ENCODE results near the gene HIGD1A. TPM values are rescaled to one million over a fixed set of nuclear protein-coding genes. Genes with fewer than 3 reads are reported as not detected.

The HIGD1A gene
- polyA plus RNA-seq, 1 donor: 71.7 TPM

DNA sequence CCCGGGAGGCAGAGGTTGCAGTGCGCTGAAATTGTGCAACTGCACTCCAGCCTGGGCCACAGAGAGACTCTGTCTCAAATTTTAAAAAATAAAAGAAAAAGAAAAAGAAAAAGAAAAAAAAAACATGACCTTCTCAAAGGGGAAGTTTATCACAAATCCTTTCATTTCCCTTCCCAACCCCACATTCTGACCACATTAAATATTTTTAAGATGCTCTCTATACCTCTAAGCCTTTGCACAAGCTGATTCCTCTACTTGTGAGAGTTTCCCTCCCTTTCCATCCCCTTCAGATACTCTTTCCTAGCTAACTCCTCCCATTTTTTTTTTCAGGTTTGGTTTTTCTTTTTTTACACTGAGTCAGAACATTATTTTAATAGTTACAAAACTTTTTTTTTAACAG lies 4.0 kb downstream of the HIGD1A start:
- DNase-seq (ENCODE audit: low read depth): no peak

DNA sequence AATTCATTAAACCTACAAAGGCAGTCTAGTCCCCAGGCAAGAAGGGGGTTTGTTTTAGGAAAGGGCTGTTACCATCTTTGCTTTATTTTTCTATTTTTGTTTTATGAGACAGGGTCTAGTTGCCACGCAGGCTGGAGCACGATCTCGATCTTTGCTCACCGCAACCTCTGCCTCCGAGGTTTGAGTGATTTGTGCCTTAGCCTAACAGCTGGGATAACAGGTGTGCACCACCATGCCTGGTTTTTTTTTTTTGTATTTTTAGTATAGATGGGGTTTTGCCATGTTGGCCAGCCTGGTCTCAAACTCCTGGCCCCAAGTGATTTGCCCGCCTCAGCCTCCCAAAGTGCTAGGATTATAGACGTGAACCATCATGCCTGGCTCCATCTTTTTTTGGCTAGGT lies 4.9 kb downstream of the HIGD1A start:
- no peak for DNase-seq (ENCODE audit: low read depth)

DNA sequence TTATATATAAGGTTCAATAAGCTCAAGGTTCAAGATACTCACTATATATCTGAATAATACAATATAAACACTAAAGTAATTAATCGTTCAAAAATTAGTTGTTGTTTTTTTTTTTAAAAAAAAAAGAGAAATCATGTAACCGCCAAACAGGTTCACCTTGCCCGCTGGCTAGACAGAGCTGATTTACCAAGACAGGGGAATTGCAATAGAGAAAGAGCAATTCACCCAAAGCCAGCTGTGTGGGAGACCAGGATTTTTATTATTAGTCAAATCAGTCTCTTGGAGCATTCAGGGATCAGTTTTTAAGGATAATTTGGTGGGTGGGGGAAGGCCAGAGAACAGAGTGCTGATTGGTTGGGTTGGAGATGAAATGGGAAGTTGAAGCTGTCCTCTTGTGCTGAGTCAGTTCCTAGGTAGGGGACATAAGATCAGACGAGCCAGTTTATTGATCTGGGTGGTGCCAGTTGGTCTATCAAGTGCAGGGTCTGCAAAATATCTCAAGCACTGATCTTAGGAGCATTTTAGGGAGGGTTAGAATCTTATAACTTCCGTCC lies 7.9 kb downstream of the HIGD1A start:
- no peak for DNase-seq (ENCODE audit: low read depth)

GRCh38 chr3:42795621-42796181 lies 8.6 kb downstream of the HIGD1A start:
- DNase-seq (ENCODE audit: low read depth): no peak

- no peak for DNase-seq (ENCODE audit: low read depth)
These were observed 13.5 kb downstream of the HIGD1A start for GRCh38 chr3:42790714-42791229.

- DNase-seq (ENCODE audit: low read depth): no peak
These were observed 17.7 kb downstream of the HIGD1A start for GRCh38 chr3:42786631-42787030.

DNA sequence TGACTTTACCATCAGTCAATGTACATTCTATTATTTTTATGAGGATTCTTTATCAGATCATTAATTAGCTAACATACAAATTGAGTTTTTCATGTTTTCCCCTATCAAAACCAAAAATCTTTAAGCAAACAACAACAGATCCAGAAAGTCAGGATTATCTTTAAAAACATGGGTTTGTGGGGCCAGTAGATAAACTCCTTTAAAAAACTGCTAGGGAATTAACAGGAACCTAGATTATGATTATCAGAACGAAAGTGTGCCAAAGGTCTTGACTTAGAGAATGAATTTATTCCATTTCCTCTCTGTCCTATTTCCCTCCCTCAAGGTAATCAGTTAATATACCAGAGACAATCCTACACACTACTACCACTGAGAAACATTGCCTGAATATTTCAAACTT lies 18.1 kb downstream of the HIGD1A start:
- no peak for DNase-seq (ENCODE audit: low read depth)

DNA sequence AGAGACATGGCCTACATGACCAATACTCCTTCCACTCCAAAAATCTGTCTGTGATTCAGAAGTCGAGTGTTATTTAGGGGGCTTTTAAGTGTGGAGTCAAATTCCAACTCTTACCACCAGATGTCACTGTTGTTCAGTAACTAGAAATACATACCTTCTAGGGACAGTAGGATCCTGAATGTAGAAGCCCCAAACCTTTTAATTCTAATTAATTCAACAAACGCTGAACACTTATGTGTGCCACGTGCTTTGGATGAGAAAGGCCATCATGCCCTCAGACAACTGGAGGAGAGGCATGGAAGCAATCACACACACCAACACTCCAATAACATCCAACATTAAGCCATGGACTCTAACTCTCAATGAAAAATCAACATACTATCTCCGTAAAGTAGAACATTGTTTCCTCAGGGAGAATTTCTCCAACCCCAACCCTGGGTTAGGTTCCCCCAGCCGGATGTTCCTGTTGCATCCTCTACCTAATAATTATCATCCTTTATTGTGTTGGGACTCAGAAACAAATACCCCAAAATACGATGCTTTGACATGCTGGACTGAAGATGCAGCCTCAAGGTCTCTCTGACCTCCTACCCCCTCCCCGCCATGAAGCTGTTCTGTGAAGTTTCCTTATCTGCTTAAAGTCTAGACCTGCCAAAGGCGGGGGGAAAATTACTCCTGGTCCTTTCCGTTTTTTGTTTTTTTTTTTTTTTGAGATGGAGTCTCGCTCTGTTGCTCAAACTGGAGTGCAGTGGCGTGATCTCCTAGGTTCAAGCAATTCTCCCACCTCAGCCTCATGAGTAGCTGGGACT lies 23.2 kb downstream of the HIGD1A start:
- DNase-seq (ENCODE audit: low read depth): peak; percentile 59

GRCh38 chr3:42780398-42780797 lies 23.9 kb downstream of the HIGD1A start:
- no peak for DNase-seq (ENCODE audit: low read depth)

DNA sequence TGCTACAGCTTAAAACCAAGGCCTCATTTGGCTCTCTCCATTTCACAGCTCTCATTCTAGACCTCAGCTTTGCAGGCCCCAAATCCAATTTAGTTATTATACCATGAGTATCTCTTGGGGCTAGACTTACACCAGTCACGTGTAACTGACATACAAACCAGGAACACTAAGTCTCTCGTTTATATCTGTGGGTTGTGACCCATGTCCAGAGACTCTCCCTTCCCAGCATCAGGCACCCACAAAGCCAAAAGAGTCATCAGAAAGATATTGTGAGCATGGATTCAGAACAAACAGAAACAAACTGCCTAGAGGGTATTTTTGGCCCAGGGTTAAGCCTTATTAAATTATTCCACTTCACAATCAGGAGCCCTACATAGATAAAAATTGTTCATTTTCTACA lies 25.6 kb downstream of the HIGD1A start:
- DNase-seq (ENCODE audit: low read depth): no peak

DNA sequence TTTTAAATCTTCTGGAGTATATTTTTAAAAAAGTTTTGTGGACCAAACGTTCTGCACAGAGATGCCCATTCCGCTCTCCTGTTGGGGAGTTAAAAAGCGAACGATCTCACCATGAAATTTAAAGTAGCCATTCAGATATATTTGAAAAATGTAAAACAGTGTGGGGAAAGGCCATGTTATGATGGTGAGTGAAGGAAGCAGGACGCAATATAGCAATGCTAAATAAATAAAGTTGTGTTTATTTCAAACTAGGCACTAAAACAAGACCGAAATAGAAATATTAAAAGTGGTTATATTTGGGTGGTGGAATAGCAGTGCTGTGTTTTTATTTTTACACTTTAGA lies 30.9 kb downstream of the HIGD1A start:
- DNase-seq (ENCODE audit: low read depth): no peak

- peak; percentile 76 for DNase-seq (ENCODE audit: low read depth)
These were observed 31.5 kb downstream of the HIGD1A start, which contains the start of gene CCDC13 for GRCh38 chr3:42772670-42773408. TSS of gene CCDC13 (minus strand) at chr3:42773253. CDS start at chr3:42758345, 14,908 bp downstream.

DNA sequence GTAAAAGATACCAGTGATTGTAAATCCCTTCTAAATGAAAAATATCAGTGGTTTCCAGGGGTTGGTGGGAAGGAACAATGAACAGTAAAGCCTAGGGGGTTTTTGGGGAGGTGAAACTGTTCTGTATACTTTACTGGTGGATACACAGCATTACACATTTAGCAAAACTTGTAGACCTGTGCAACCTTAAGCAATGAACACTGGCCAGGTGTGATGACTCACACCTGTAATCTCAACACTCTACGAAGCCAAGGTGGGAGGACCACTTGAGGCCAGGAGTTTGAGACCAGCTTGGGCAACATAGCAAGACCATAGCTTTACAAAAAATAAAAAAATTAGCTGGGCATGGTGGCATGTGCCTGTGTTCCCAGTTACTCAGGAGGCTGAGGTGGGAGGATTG lies 33.0 kb downstream of the HIGD1A start:
- no peak for DNase-seq (ENCODE audit: low read depth)

DNA sequence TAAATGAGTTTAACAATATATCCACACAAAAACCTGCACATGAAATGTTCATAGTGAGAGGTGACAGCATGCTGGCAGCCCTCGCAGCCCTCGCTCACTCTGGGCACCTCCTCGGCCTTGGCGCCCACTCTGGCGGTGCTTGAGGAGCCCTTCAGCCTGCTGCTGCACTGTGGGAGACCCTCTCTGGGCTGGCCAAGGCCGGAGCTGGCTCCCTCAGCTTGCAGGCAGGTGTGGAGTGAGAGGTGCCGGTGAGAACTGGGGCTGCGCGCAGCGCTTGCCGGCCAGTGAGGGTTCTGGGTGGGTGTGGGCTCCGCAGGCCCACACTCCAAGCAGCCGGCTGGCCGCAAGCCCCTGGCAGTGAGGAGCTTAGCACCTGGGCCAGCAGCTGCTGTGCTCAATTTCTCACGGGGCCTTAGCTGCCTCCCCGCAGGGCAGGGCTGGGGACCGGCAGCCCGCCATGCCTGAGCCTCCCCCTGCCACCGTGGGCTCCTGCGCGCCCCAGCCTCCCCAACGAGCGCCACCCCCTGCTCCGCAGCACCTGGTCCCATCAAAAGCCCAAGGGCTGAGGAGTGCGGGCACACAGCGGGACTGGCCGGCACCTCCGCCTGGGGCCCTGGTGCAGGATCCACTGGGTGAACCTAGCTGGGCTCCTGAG lies 34.7 kb downstream of the HIGD1A start:
- DNase-seq (ENCODE audit: low read depth): no peak

GRCh38 chr3:42764561-42765295 lies 39.6 kb downstream of the HIGD1A start:
- no peak for DNase-seq (ENCODE audit: low read depth)

- DNase-seq (ENCODE audit: low read depth): no peak
These were observed 40.2 kb downstream of the HIGD1A start for GRCh38 chr3:42764115-42764514.

GRCh38 chr3:42763021-42763420 lies 41.3 kb downstream of the HIGD1A start:
- no peak for DNase-seq (ENCODE audit: low read depth)

DNA sequence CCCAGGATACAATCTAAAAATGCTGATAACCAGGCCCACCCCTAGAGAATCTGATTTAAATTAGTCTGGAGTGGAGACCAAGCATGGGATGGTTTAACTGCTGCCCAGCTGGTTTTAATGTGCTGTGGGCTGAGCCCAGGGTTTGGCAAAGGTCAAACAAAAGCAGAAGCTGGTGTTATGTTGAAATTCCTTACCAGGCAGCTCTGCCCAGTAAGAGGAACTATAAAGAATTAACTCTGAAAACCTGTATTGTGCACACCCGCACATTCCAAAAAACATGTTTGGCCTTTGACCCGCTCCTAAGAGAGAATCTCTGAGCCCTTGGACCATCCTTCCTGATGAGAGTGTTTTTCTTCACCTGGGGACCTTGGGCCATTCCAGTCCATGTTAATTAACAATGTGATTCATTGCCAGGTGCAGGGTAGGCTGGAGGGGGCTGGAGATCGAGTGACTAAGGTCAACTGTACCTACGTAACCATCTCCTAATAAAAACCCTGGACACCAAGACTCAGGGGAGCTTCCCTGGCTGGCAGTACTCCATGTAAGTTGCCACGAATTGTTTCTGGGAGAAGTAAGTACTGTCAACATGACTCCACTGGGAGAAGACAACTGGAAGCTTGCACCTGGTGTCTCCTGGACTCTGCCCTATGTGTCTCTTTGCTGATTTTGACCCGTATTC lies 42.1 kb downstream of the HIGD1A start:
- no peak for DNase-seq (ENCODE audit: low read depth)

GRCh38 chr3:42758126-42758525 lies 46.2 kb downstream of the HIGD1A start:
- DNase-seq (ENCODE audit: low read depth): no peak

DNA sequence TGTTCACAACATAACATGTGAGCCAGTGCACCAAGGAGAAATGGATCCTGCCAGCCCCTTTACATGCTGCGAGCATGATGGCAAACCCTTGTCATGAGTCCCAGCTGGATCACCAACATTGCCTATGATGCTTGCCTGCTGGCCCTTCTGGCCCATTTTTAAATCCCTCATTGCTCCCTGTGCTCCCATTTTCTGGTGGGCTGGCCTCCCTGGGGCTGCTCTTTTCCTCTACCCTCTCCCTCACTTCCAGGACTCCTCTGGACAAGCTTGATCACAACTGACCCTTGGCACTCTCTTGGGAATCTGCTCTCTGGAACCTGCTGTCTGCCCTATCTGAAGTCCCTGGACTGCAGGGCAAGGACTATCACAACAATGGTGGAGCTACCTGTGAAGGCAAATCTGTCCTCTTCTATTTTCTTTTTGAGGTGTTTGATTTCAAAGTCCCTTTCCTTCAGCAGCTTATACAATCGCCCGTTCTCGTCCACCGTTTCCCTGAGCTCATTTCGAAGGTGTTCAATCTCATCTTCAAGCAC lies 47.5 kb downstream of the HIGD1A start:
- no peak for DNase-seq (ENCODE audit: low read depth)

Data from forelimb muscle (tissue), 1 donor.